ENCODE data around the gene BTAF1. TPM values are rescaled to one million over a fixed set of nuclear protein-coding genes. Genes with fewer than 3 reads are reported as not detected.

The BTAF1 gene
- total RNA-seq, 4 donors from 2014 or later: 35.5 to 78.3 (median 43.1) TPM

- intact Hi-C loops (cut with DNase I; ENCODE audit: low total_unique reads): no loop called here
- TF ChIP-seq CTCF (IDR thresholded peaks at IDR 0.05) (no peak), POLR2A (IDR thresholded peaks at IDR 0.05) (no peak)
- H3K4me3 ChIP-seq (ENCODE audit: low read depth, poor library complexity, severe bottlenecking): no peak overlapping the region
- DNase-seq (ENCODE audit: low spot score in 2 of 2): no peak
Measured at GRCh38 chr10:92076722-92077121, 153.2 kb downstream of the BTAF1 start.

GRCh38 chr10:92079003-92079402, 155.4 kb downstream of the BTAF1 start:
- intact Hi-C loops (cut with DNase I; ENCODE audit: low total_unique reads): no loop called here
- 90 to 96% methylated on average over 6 of the region's 6 CpGs for WGBS, 2 donors
- H3K4me3 ChIP-seq (ENCODE audit: low read depth, poor library complexity, severe bottlenecking): no peak overlapping the region

More at GRCh38 chr10:92079003-92079402, 155.4 kb downstream of the BTAF1 start:
- TF ChIP-seq CTCF (IDR thresholded peaks at IDR 0.05): no peak
- DNase-seq (ENCODE audit: low spot score in 2 of 2): no peak

Other genes starting within 250 kb of the BTAF1 start
- gene TNKS2, start 125.3 kb upstream of the BTAF1 start, total RNA-seq: 10 to 100 TPM; 40.5 to 70.0 (median 57.4) TPM
- 1 to 10 TPM in 3 of 4 donors, under 1 TPM in 1; 0.69 to 1.6 (median 1.3) TPM for gene FGFBP3, start 14.3 kb upstream of the BTAF1 start, total RNA-seq